Endothelial cell of umbilical vein (primary cell): ENCODE results near the gene NPIPA8. TPM values are rescaled to one million over a fixed set of nuclear protein-coding genes. Genes with fewer than 3 reads are reported as not detected.
"Not testable (repeated sequence)": the region's sequence is repeated elsewhere in the genome, so short reads cannot be mapped to it uniquely, and the experiment has no call there.

Experiments
- BruUV-seq: library from RNA; stranded (reverse); fragments of 400-500 nt; replicated peaks from 2 replicates; lab custom pipeline; 2021; lab: Mats Ljungman, UMichigan
- CTCF ChIA-PET: fragments of 300-600, 350-600 bp; sonication (Branson Sonifier 250); formaldehyde crosslinking; loops from one replicate; lab custom pipeline; 2021; ENCODE audit warnings: antibody characterized with exemption, inconsistent platforms; lab: Charles Lee
- POLR2A ChIA-PET: fragments of 300-600, 350-600 bp; sonication (Branson Sonifier 250); formaldehyde crosslinking; loops from one replicate; lab custom pipeline; 2021; ENCODE audit warnings: antibody characterized with exemption, inconsistent platforms; lab: Charles Lee
- DNase-seq: peaks from one replicate; pipeline ENCODE4 v3.0.0-alpha.2; 2011; ENCODE audit warnings: low read depth, low spot score
- FAIRE-seq: peaks from 2 replicates; lab custom pipeline; 2011; peaks lifted over from hg19 to GRCh38; lab: Jason Lieb, UNC
- H2AFZ ChIP-seq: 2 replicates; pipeline ENCODE4 v1.6.0; 2012; ENCODE audit warnings: low read depth, low read length, control low read depth, inconsistent platforms
- H3K27ac ChIP-seq: 2 replicates; pipeline ENCODE4 v1.5.1; 2011; ENCODE audit warnings: low read depth, mild to moderate bottlenecking, control low read depth, low read length, moderate library complexity; ENCODE audit not compliant: insufficient read depth
- H3K27me3 ChIP-seq, 2 experiments: 2 replicates each; pipeline versions ENCODE4 v1.6.0 to v1.6.1; 2011; ENCODE audit warnings: low read length in 2 of 2, mixed read lengths in 1 of 2; ENCODE audit not compliant: control insufficient read depth in 2 of 2, insufficient read depth in 2 of 2
- H3K36me3 ChIP-seq, 2 experiments: 2 replicates in 1 of 2; 3 replicates in 1 of 2; pipeline ENCODE4 v1.5.1; 2011; ENCODE audit warnings: low read length in 2 of 2, mild to moderate bottlenecking in 1 of 2, moderate library complexity in 1 of 2; ENCODE audit not compliant: control insufficient read depth in 2 of 2, insufficient read depth in 2 of 2; ENCODE audit errors: extremely low read depth in 1 of 2
- H3K4me1 ChIP-seq: 3 replicates; pipeline ENCODE4 v1.5.1; 2011; ENCODE audit warnings: mild to moderate bottlenecking, low read length; ENCODE audit not compliant: control insufficient read depth, insufficient read depth; ENCODE audit errors: extremely low read depth
- H3K4me2 ChIP-seq: 2 replicates; pipeline ENCODE4 v1.6.1; 2011; ENCODE audit warnings: low read length, control low read depth, mixed read lengths; ENCODE audit not compliant: insufficient read depth
- H3K4me3 ChIP-seq, 3 experiments: fragments of 200-600 bp in 1 of 3; sonication (generic), shearing (Covaris generic) in 1 of 3; replicated peaks in 1 of 3; 2 replicates each; pipeline ENCODE4 v1.5.1; 2011 to 2016; ENCODE audit warnings: control low read depth in 3 of 3, low read length in 3 of 3, mild to moderate bottlenecking in 2 of 3, inconsistent platforms in 1 of 3, low read depth in 1 of 3, moderate library complexity in 1 of 3; ENCODE audit not compliant: insufficient read depth in 1 of 3
- H3K79me2 ChIP-seq: 2 replicates; pipeline ENCODE4 v1.6.0; 2012; ENCODE audit warnings: low read length, inconsistent platforms; ENCODE audit not compliant: control insufficient read depth, insufficient read depth
- H3K9ac ChIP-seq: replicated peaks from 2 replicates; pipeline ENCODE3; 2011; ENCODE audit warnings: low read length, control low read depth; ENCODE audit not compliant: insufficient read depth; ENCODE audit errors: extremely low read depth
- H3K9me1 ChIP-seq: replicated peaks from 3 replicates; pipeline ENCODE4 v1.6.0; 2011; ENCODE audit warnings: mild to moderate bottlenecking, low read length; ENCODE audit not compliant: control insufficient read depth, insufficient read depth; ENCODE audit errors: extremely low read depth
- H3K9me3 ChIP-seq: replicated peaks from 2 replicates; pipeline ENCODE4 v1.5.1; 2012; ENCODE audit warnings: low read length, inconsistent platforms; ENCODE audit not compliant: control insufficient read depth, insufficient read depth
- H4K20me1 ChIP-seq: replicated peaks from 2 replicates; pipeline ENCODE3; 2011; ENCODE audit warnings: mild to moderate bottlenecking, low read length; ENCODE audit not compliant: control insufficient read depth, insufficient read depth; ENCODE audit errors: extremely low read depth
- dilution Hi-C: fragments of 300-500 bp; cut with MboI; formaldehyde crosslinking; loops from one replicate; pipeline ENCODE4 v1.15.0; 2019; ENCODE audit warnings: low sequenced_read_pairs; ENCODE audit not compliant: extremely low pct_ligation_motif_present
- intact Hi-C: fragments of 100-400 bp; cut with micrococcal nuclease; formaldehyde crosslinking; loops from one replicate; pipeline ENCODE4 v1.10.0; 2022
- polyA plus RNA-seq, 4 experiments: library from polyadenylated mRNA; depleted of rRNA in 3 of 4; stranded (reverse) in 3 of 4; unstranded in 1 of 4; fragments of >200 nt; gene quantifications; 2 replicates each; pipeline versions ENCODE4 v1.2.1 to v1.2.3, GENCODE V29; 2011 to 2012; ENCODE audit warnings: missing spikeins in 1 of 4
- total RNA-seq: library from RNA; stranded (reverse); gene quantifications from 2 replicates; pipeline ENCODE4 v1.2.3, GENCODE V29; 2021

Gene NPIPA8
- total and polyA plus RNA-seq, 2 donors (not counting 3 experiments of a cell fraction or from before 2014, with no cell fraction given) = 0.51 to 17.5 TPM

- H4K20me1 ChIP-seq, H2AFZ ChIP-seq, H3K36me3 ChIP-seq, dilution Hi-C loops, DNase-seq, BruUV-seq, FAIRE-seq, H3K27me3 ChIP-seq, H3K9ac ChIP-seq, H3K4me1 ChIP-seq, H3K4me2 ChIP-seq, H3K4me3 ChIP-seq, POLR2A ChIA-PET, H3K9me1 ChIP-seq, H3K9me3 ChIP-seq, intact Hi-C loops, H3K79me2 ChIP-seq, H3K27ac ChIP-seq, CTCF ChIA-PET: not testable (repeated sequence)
These were observed 46.2 kb upstream of the NPIPA8 start for GRCh38 chr16:18382696-18383095.

- H3K27ac ChIP-seq, POLR2A ChIA-PET, intact Hi-C loops, H3K9me1 ChIP-seq, H3K79me2 ChIP-seq, H4K20me1 ChIP-seq, DNase-seq, dilution Hi-C loops, H2AFZ ChIP-seq, H3K9ac ChIP-seq, BruUV-seq, H3K4me1 ChIP-seq, H3K4me2 ChIP-seq, H3K9me3 ChIP-seq, H3K4me3 ChIP-seq, FAIRE-seq, CTCF ChIA-PET, H3K27me3 ChIP-seq, H3K36me3 ChIP-seq: not testable (repeated sequence)
These were observed 11.2 kb upstream of the NPIPA8 start for GRCh38 chr16:18347742-18348141.

DNA sequence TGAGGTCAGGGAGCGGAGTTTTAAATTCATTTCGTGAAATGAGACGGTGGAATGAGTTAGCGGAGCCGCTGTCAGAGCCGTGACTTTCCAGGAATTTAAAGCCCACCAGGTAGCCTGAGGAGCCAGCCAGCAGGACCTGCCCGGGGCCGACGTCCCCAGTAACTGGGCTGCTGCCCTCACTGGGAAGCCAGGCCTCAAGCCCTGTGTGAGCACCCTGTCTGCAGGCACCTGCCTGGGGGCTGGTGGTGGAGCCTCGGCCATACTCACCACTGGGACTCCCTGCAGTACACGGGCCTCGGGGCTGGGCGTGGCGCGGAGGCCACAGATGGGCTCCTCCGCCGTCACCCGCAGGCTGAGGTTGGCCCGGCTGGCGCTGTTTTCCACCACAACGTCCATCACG, 10.5 kb upstream of the NPIPA8 start:
- H3K36me3 ChIP-seq, H3K9me1 ChIP-seq, H3K9ac ChIP-seq, BruUV-seq, CTCF ChIA-PET, H3K4me3 ChIP-seq, H3K27ac ChIP-seq, H3K27me3 ChIP-seq, DNase-seq, H4K20me1 ChIP-seq, intact Hi-C loops, H3K4me2 ChIP-seq, FAIRE-seq, H2AFZ ChIP-seq, dilution Hi-C loops, H3K4me1 ChIP-seq, POLR2A ChIA-PET, H3K79me2 ChIP-seq, H3K9me3 ChIP-seq: not testable (repeated sequence)

- H3K9me1 ChIP-seq, dilution Hi-C loops, H3K79me2 ChIP-seq, DNase-seq, POLR2A ChIA-PET, H3K4me2 ChIP-seq, H3K36me3 ChIP-seq, H3K9ac ChIP-seq, intact Hi-C loops, CTCF ChIA-PET, H3K4me1 ChIP-seq, H3K27me3 ChIP-seq, FAIRE-seq, H3K9me3 ChIP-seq, H3K27ac ChIP-seq, H4K20me1 ChIP-seq, H2AFZ ChIP-seq, H3K4me3 ChIP-seq, BruUV-seq: not testable (repeated sequence)
These were observed 8.1 kb upstream of the NPIPA8 start for GRCh38 chr16:18344634-18345033.
